CD8-positive, alpha-beta memory T cell (primary cell): ENCODE results near the gene NPLOC4. TPM values are rescaled to one million over a fixed set of nuclear protein-coding genes. Genes with fewer than 3 reads are reported as not detected.

Experiments
- CTCF ChIA-PET: fragments of 350-600 bp; sonication (Branson Sonifier 250); formaldehyde crosslinking; loops from one replicate; lab custom pipeline; 2021; ENCODE audit warnings: antibody characterized with exemption; lab: Charles Lee
- POLR2A ChIA-PET: fragments of 350-600 bp; sonication (Branson Sonifier 250); formaldehyde crosslinking; loops from one replicate; lab custom pipeline; 2021; ENCODE audit warnings: antibody characterized with exemption; lab: Charles Lee
- DNase-seq, 5 donors: peaks; one replicate each; pipeline versions ENCODE4 v3.0.0 to v3.0.0-alpha.2; 2020 to 2022; ENCODE audit warnings: mixed read lengths in 1 of 5
- H3K27ac ChIP-seq: one replicate; pipeline ENCODE4 v1.7.0; 2013; ENCODE audit warnings: low read depth, mild to moderate bottlenecking, low read length, moderate library complexity
- H3K27me3 ChIP-seq: 2 replicates; pipeline ENCODE4 v1.7.0; 2013; ENCODE audit warnings: low read length, mild to moderate bottlenecking; ENCODE audit not compliant: insufficient read depth, poor library complexity, severe bottlenecking
- H3K36me3 ChIP-seq: 2 replicates; pipeline ENCODE4 v1.7.0; 2013; ENCODE audit warnings: mild to moderate bottlenecking, low read length, moderate library complexity; ENCODE audit not compliant: insufficient read depth
- H3K4me1 ChIP-seq: 2 replicates; pipeline ENCODE4 v1.7.0; 2013; ENCODE audit warnings: mild to moderate bottlenecking, low read length, moderate library complexity; ENCODE audit not compliant: insufficient read depth
- H3K4me3 ChIP-seq: 2 replicates; pipeline ENCODE4 v1.7.0; 2013; ENCODE audit warnings: mild to moderate bottlenecking, low read length
- H3K9me3 ChIP-seq: 2 replicates; pipeline ENCODE4 v1.7.0; 2013; ENCODE audit warnings: mild to moderate bottlenecking, low read length
- H3K27ac Mint-ChIP-seq, 8 donors: one replicate each; pipeline ENCODE4 v1.8.0; 2020 to 2021; ENCODE audit warnings: mixed read lengths in 8 of 8, mild to moderate bottlenecking in 6 of 8, inconsistent platforms in 3 of 8, moderate library complexity in 3 of 8
- H3K27me3 Mint-ChIP-seq, 2 donors: one replicate each; pipeline ENCODE4 v1.8.0; 2020 to 2021; ENCODE audit warnings: mixed read lengths in 2 of 2, mild to moderate bottlenecking in 1 of 2, moderate library complexity in 1 of 2
- H3K36me3 Mint-ChIP-seq, 3 donors: one replicate each; pipeline ENCODE4 v1.8.0; 2020 to 2021; ENCODE audit warnings: mixed read lengths in 3 of 3, inconsistent platforms in 1 of 3, mild to moderate bottlenecking in 1 of 3
- H3K4me1 Mint-ChIP-seq, 3 donors: one replicate each; pipeline ENCODE4 v1.8.0; 2020 to 2021; ENCODE audit warnings: mixed read lengths in 3 of 3, inconsistent platforms in 1 of 3, mild to moderate bottlenecking in 1 of 3
- H3K4me3 Mint-ChIP-seq, 7 donors: one replicate each; pipeline ENCODE4 v1.8.0; 2020 to 2021; ENCODE audit warnings: mixed read lengths in 7 of 7, mild to moderate bottlenecking in 6 of 7, moderate library complexity in 4 of 7, inconsistent platforms in 2 of 7
- H3K9me3 Mint-ChIP-seq, 5 donors: one replicate each; pipeline ENCODE4 v1.8.0; 2020 to 2022; ENCODE audit warnings: mixed read lengths in 5 of 5, mild to moderate bottlenecking in 3 of 5, moderate library complexity in 2 of 5, inconsistent platforms in 1 of 5
- polyA plus RNA-seq: library from polyadenylated mRNA; unstranded; fragments of 300-500 nt; fragmentation: Illumina TruSeq; gene quantifications from one replicate; pipeline ENCODE4 v1.2.3, GENCODE V29; 2021
- total RNA-seq, 2 experiments: library from RNA; stranded (reverse); gene quantifications; one replicate each; pipeline ENCODE4 v1.2.3, GENCODE V29; 2021

Gene NPLOC4
- total and polyA plus RNA-seq, 3 experiments from 2014 or later = 63.1 to 126 (median 125) TPM

DNA sequence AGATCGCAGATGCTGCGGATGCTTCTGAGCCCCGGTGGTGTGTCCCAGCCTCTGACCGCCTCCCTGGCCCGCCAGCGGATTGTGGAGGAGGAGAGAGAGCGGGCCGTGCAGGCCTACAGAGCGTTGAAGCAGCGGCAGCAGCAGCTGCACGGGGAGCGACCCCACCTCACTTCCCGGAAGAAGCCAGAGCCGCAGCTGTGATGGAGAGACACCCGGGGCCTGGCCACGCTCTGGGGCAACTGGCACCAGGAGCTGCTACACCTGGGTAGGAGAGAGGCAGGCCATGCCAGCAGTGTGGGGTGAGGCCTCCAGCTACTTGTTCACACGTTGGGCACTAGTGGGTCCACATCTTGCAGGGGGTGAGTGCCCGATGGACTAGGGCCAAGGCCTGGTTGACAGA, 35.6 kb upstream of the NPLOC4 start:
- Mint-ChIP-seq H3K27me3 (no peaks in the 10 kb centered on the region), H3K4me1 (peaks cover 16 to 21% (median 16%) of the 10 kb centered on the region in 3 donors), H3K9me3 (no peaks in the 10 kb centered on the region), H3K4me3 (no peak overlapping the region), H3K36me3 (peaks cover 0 to 61% (median 4%) of the 10 kb centered on the region in 3 donors), H3K27ac (peak overlapping the region in 1 of 8 donors; percentile 66)
- Histone ChIP-seq H3K4me3 (no peak overlapping the region), H3K9me3 (no peaks in the 10 kb centered on the region), H3K27me3 (no peaks in the 10 kb centered on the region), H3K36me3 (peaks cover 28% of the 10 kb centered on the region), H3K4me1 (peaks cover 9% of the 10 kb centered on the region), H3K27ac (no peak overlapping the region)
- no peak for DNase-seq
- POLR2A ChIA-PET = no interaction called here
- CTCF ChIA-PET = no interaction called here

DNA sequence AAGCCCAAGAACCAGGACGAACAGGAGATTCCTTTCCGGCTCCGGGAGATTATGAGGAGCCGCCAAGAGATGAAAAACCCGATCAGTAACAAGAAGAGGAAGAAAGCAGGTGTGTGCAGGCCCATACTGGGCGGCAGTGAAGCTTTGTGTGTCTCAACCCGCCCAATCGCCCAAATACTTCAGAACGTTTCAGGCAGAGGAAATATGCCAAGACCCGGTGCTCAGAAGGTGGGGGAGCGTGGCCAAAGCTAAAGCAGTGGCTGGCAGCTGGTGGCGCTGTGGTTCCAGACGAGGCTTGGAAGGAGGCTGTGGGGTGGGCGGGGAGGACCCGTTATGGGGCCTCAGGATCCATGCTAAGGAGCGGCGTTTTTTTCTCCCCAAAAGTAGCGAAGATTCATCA, 30.8 kb upstream of the NPLOC4 start:
- no peaks in the 10 kb centered on the region for H3K27me3 Mint-ChIP-seq
- Histone ChIP-seq H3K4me3 (no peak overlapping the region), H3K27me3 (no peaks in the 10 kb centered on the region), H3K36me3 (peaks cover 26% of the 10 kb centered on the region), H3K27ac (no peak overlapping the region), H3K9me3 (no peaks in the 10 kb centered on the region), H3K4me1 (peaks cover 45% of the 10 kb centered on the region)
- H3K9me3 Mint-ChIP-seq = no peaks in the 10 kb centered on the region
- peak overlapping the region in 6 of 8 donors; percentile 23 to 88 (median 71) for H3K27ac Mint-ChIP-seq
- ChIA-PET CTCF (interaction anchor here (1.2 kb wide), 1 partner anchor 17 kb away, joined by 3 read pairs; no protein-coding TSS in a partner anchor), POLR2A (interaction anchor here (0.6 to 1.5 kb wide), 2 partner anchors 16 to 55 kb away, joined by 3 to 5 read pairs; partner anchors contain the start of genes ARL16 and HGS)
- peaks cover 23 to 46% (median 38%) of the 10 kb centered on the region in 3 donors for H3K4me1 Mint-ChIP-seq
- H3K36me3 Mint-ChIP-seq = peaks cover 0 to 56% (median 6%) of the 10 kb centered on the region in 3 donors
- DNase-seq = no peak
- peak overlapping the region; percentile 71 to 99 (median 94) for H3K4me3 Mint-ChIP-seq

DNA sequence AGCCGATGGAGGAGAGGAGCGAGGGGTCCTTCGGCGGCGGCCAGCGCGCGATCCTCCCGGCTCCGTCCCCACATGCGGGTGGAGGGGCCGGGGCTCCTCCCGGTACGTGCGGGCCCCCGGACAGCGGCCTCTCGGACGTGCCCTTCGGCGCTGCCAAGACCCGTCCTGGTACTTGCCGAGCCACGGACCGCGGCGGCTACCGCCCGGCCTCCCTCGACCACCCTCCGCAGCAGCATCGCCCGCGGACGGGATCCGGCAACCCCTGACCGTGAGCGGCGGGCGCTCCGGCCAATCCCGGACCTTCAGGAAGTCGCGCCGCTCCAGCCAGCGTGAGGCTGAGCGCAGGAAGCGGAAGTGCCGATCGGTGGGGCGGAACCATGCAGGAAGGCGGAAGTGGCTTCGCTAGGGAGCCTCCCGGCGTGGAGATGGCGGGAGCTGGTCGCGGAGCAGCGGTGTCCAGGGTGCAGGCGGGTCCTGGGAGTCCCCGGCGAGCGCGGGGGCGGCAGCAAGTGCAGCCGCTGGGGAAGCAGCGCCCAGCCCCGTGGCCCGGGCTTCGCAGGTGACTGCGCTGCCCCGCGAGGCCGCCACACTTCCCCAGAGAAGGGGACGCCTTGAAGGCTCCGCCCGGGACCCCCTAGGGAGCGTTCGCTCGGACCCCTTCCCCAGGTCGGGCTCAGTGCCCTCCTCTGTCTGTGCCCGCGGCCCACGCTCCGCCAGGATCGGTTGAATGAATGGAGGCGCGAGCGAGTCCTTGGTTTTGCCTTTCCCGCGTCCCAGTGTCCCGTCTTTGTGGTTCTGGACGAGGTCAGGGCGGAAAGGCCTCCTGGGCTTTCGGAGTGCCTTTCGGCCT, 29.7 kb upstream of the NPLOC4 start, which contains the start of the genes CCDC137 and OXLD1:
Gene CCDC137, plus strand, starts transcription at position 396 of the 850 bp plus-strand sequence. Its CDS starts 30 bp downstream, at position 426.
Gene OXLD1, minus strand, starts transcription at position 264 of the 850 bp plus-strand sequence. Its CDS starts 28 bp downstream, at position 236.
- H3K36me3 Mint-ChIP-seq = peaks cover 0 to 44% (median 6%) of the 10 kb centered on the region in 3 donors
- H3K27me3 Mint-ChIP-seq = no peaks in the 10 kb centered on the region
- DNase-seq = peak; percentile 89 to 94 (median 90)
- Histone ChIP-seq H3K4me1 (peaks cover 54% of the 10 kb centered on the region), H3K9me3 (no peaks in the 10 kb centered on the region), H3K4me3 (peak within 1 kb of the TSS; percentile 76), H3K36me3 (peaks cover 16% of the 10 kb centered on the region), H3K27ac (peak within 1 kb of the TSS; percentile 81), H3K27me3 (no peaks in the 10 kb centered on the region)
- ChIA-PET POLR2A (interaction anchor here (0.7 to 1.0 kb wide), 3 partner anchors 11 to 878 kb away, joined by 3 to 9 read pairs (median 4); partner anchors contain the start of genes ARL16 and HGS), CTCF (interaction anchor here (1.2 kb wide), 1 partner anchor 18 kb away, joined by 3 read pairs; no protein-coding TSS in a partner anchor)
- H3K4me3 Mint-ChIP-seq = peak within 1 kb of the TSS; percentile 93 to 99 (median 94)
- H3K27ac Mint-ChIP-seq = peak within 1 kb of the TSS; percentile 86 to 98 (median 96)
- no peaks in the 10 kb centered on the region for H3K9me3 Mint-ChIP-seq
- peaks cover 27 to 49% (median 41%) of the 10 kb centered on the region in 3 donors for H3K4me1 Mint-ChIP-seq

DNA sequence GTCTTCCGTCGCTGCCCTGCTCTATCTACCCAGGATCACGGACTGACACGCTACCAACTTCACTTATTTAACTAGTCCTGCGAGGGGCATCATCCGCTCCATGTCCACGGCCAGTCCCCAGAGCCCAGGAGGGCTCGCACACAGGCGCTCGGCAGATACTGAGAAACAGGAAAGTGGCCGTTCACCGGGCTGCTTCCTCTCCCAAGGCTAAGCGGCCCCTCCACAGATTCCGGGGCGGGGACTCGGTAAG, 29.1 kb upstream of the NPLOC4 start:
- H3K4me3 ChIP-seq = peak overlapping the region; percentile 76
- peaks cover 54% of the 10 kb centered on the region for H3K4me1 ChIP-seq
- H3K27ac ChIP-seq = peak overlapping the region; percentile 81
- H3K9me3 Mint-ChIP-seq = no peaks in the 10 kb centered on the region
- peak overlapping the region; percentile 86 to 98 (median 96) for H3K27ac Mint-ChIP-seq
- ChIA-PET POLR2A (interaction anchor here (0.7 to 1.0 kb wide), 4 partner anchors 11 to 878 kb away, joined by 3 to 9 read pairs (median 4); partner anchors contain the start of genes ARL16 and HGS), CTCF (no interaction called here)
- H3K36me3 Mint-ChIP-seq = peaks cover 0 to 38% (median 6%) of the 10 kb centered on the region in 3 donors
- no peaks in the 10 kb centered on the region for H3K9me3 ChIP-seq
- peak overlapping the region; percentile 93 to 99 (median 94) for H3K4me3 Mint-ChIP-seq
- peaks cover 10% of the 10 kb centered on the region for H3K36me3 ChIP-seq
- DNase-seq = peak in 1 of 5 donors; percentile 10
- no peaks in the 10 kb centered on the region for H3K27me3 Mint-ChIP-seq
- no peaks in the 10 kb centered on the region for H3K27me3 ChIP-seq
- peaks cover 27 to 49% (median 41%) of the 10 kb centered on the region in 3 donors for H3K4me1 Mint-ChIP-seq

DNA sequence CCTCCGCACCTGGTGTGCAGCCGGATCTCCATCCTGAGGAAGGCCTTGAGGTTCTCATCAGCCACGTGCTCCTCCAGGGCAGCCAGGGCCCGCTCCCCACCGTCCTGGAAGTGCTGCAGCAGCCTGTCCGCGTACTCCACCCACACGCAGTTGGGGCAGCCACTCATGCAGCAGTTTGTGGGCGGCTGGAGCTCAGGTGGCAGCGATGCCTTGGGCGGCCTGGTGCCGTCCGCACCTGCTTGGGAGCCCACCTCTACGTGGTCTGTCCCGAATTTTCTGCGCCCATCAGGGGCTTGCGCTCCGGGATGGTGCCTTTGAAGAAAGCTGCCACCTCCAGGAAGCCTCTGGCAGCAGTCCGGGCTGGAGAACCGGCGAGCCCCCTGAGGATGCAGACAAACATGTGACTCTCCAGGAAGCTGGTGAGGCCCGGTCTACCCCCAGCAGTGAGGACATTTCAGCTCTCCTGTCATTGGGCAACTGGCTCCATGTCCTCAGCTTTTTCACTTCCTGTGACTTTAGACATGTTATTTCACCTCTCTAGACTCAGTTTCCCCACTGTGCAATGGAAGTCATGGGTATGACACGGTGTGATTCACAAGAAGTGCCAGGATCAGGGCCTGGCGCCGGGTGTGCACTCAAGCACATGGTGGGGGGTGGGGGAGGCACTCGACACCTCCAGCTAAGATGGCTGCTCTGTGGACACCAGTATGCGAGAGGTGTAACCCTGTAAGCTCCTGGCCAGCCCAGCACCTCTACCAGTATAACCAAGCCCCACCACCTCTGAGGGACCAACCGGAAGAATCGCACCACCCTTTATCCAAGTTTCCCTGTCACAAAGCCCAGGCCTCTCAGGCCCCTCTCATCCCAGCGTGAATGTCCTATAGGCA, 28.5 kb upstream of the NPLOC4 start:
- peaks cover 0 to 36% (median 6%) of the 10 kb centered on the region in 3 donors for H3K36me3 Mint-ChIP-seq
- peak in 2 of 5 donors; percentile 16 to 55 for DNase-seq
- H3K4me1 Mint-ChIP-seq = peaks cover 27 to 49% (median 41%) of the 10 kb centered on the region in 3 donors
- no peaks in the 10 kb centered on the region for H3K9me3 Mint-ChIP-seq
- H3K9me3 ChIP-seq = no peaks in the 10 kb centered on the region
- peak overlapping the region; percentile 93 to 99 (median 94) for H3K4me3 Mint-ChIP-seq
- CTCF ChIA-PET = no interaction called here
- H3K4me3 ChIP-seq = peak overlapping the region; percentile 76
- H3K27ac ChIP-seq = peak overlapping the region; percentile 81
- H3K27ac Mint-ChIP-seq = peak overlapping the region; percentile 86 to 98 (median 96)
- peaks cover 54% of the 10 kb centered on the region for H3K4me1 ChIP-seq
- H3K36me3 ChIP-seq = peaks cover 9% of the 10 kb centered on the region
- H3K27me3 Mint-ChIP-seq = no peaks in the 10 kb centered on the region
- H3K27me3 ChIP-seq = no peaks in the 10 kb centered on the region
- POLR2A ChIA-PET = interaction anchor here (1.0 to 1.3 kb wide), 2 partner anchors 18 to 37 kb away, joined by 4 to 6 read pairs; partner anchors contain the start of genes ARL16 and HGS

DNA sequence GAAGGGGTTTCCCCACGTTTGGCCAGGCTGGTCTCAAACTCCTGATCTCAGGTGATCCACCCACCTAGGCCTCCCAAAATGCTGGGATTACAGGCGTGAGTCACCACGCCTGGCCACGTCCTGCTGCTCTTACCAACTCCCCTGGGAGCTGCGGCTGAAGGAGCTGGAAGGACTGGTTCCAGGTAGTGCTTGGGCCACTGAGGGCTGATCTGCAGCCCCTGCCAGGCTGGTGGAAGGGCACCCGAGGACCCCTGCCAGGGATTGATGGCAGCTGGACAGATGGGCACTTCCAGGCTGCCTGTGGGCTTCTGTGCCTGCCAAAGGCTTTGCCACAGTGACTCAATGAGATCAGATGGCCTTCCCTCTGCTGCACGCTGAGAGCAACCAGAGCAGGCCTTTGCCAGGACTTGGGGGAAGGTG, 27.1 kb upstream of the NPLOC4 start:
- DNase-seq = no peak
- no peaks in the 10 kb centered on the region for H3K27me3 ChIP-seq
- CTCF ChIA-PET = no interaction called here
- no peaks in the 10 kb centered on the region for H3K36me3 ChIP-seq
- POLR2A ChIA-PET = interaction anchor here (1.1 kb wide), 1 partner anchor 19 kb away, joined by 3 read pairs; the partner anchor contains the start of genes ARL16 and HGS
- peaks cover 54% of the 10 kb centered on the region for H3K4me1 ChIP-seq
- H3K27ac ChIP-seq = peak overlapping the region; percentile 21
- H3K9me3 Mint-ChIP-seq = no peaks in the 10 kb centered on the region
- H3K4me1 Mint-ChIP-seq = peaks cover 27 to 49% (median 41%) of the 10 kb centered on the region in 3 donors
- H3K36me3 Mint-ChIP-seq = peaks cover 0 to 27% (median 6%) of the 10 kb centered on the region in 3 donors
- H3K27ac Mint-ChIP-seq = peak overlapping the region in 2 of 8 donors; percentile 43 to 96
- H3K4me3 ChIP-seq = no peak overlapping the region
- H3K9me3 ChIP-seq = no peaks in the 10 kb centered on the region
- peak overlapping the region in 3 of 7 donors; percentile 37 to 47 (median 45) for H3K4me3 Mint-ChIP-seq
- no peaks in the 10 kb centered on the region for H3K27me3 Mint-ChIP-seq

- ChIA-PET POLR2A (no interaction called here), CTCF (no interaction called here)
- H3K27ac ChIP-seq = no peak overlapping the region
- H3K4me1 ChIP-seq = peaks cover 40% of the 10 kb centered on the region
- DNase-seq = no peak
- peaks cover 17 to 33% (median 32%) of the 10 kb centered on the region in 3 donors for H3K4me1 Mint-ChIP-seq
- H3K27me3 ChIP-seq = no peaks in the 10 kb centered on the region
- H3K36me3 Mint-ChIP-seq = peaks cover 0 to 13% (median 2%) of the 10 kb centered on the region in 3 donors
- H3K9me3 Mint-ChIP-seq = no peaks in the 10 kb centered on the region
- no peak overlapping the region for H3K4me3 Mint-ChIP-seq
- peak overlapping the region in 2 of 8 donors; percentile 7 to 85 for H3K27ac Mint-ChIP-seq
- no peak overlapping the region for H3K4me3 ChIP-seq
- no peaks in the 10 kb centered on the region for H3K9me3 ChIP-seq
- H3K27me3 Mint-ChIP-seq = no peaks in the 10 kb centered on the region
- no peaks in the 10 kb centered on the region for H3K36me3 ChIP-seq
These were observed 25.1 kb upstream of the NPLOC4 start for GRCh38 chr17:81662002-81662401.
